ENCODE measurements around the gene OR2L5. TPM values are rescaled to one million over a fixed set of nuclear protein-coding genes. Genes with fewer than 3 reads are reported as not detected.

Gene OR2L5
- total RNA-seq, 1 donor from 2014 or later: not detected

GRCh38 chr1:248065071-248065470, 51.6 kb downstream of the OR2L5 start:
- H3K4me3 Mint-ChIP-seq (ENCODE audit: low read depth): no peak overlapping the region
- H3K36me3 Mint-ChIP-seq (ENCODE audit: insufficient read depth): no peaks in the 10 kb centered on the region
- H3K9me3 Mint-ChIP-seq (ENCODE audit: low read depth): peaks cover 47% of the 10 kb centered on the region

GRCh38 chr1:248065604-248066003, 52.1 kb downstream of the OR2L5 start:
- TF ChIP-seq CTCF (IDR thresholded peaks at IDR 0.05; ENCODE audit: unreplicated experiment): no peak
- Mint-ChIP-seq H3K9me3 (ENCODE audit: low read depth) (peaks cover 48% of the 10 kb centered on the region), H3K36me3 (ENCODE audit: insufficient read depth) (no peaks in the 10 kb centered on the region), H3K27ac (no peak overlapping the region), H3K4me1 (ENCODE audit: low read depth) (no peaks in the 10 kb centered on the region), H3K4me3 (ENCODE audit: low read depth) (no peak overlapping the region), H3K27me3 (no peaks in the 10 kb centered on the region)
- no peak for DNase-seq (ENCODE audit: low spot score, unreplicated experiment)

More at GRCh38 chr1:248065071-248065470, 51.6 kb downstream of the OR2L5 start:
- H3K4me1 Mint-ChIP-seq (ENCODE audit: low read depth): no peaks in the 10 kb centered on the region
- DNase-seq (ENCODE audit: low spot score, unreplicated experiment): no peak
- no peak overlapping the region for H3K27ac Mint-ChIP-seq
- TF ChIP-seq CTCF (IDR thresholded peaks at IDR 0.05; ENCODE audit: unreplicated experiment): no peak
- no peaks in the 10 kb centered on the region for H3K27me3 Mint-ChIP-seq

Other genes starting within 250 kb of the OR2L5 start
- not detected in 2 replicates for gene OR14A16, start 189.5 kb upstream of the OR2L5 start, total RNA-seq
- not detected in 2 replicates for gene OR11L1, start 171.8 kb upstream of the OR2L5 start, total RNA-seq
- gene TRIM58, start 156.5 kb upstream of the OR2L5 start, total RNA-seq: 1.1 and 1.2 TPM in 2 replicates
- gene OR2W3, start 118.1 kb upstream of the OR2L5 start, total RNA-seq: 0.31 TPM in 1 of 2 replicates, not detected in the other
- gene OR2T8, start 93.4 kb upstream of the OR2L5 start, total RNA-seq: not detected in 2 replicates
- not detected in 2 replicates for gene OR2AJ1, start 88.8 kb upstream of the OR2L5 start, total RNA-seq
- not detected in 2 replicates for gene OR2L8, start 64.8 kb upstream of the OR2L5 start, total RNA-seq
- not detected in 2 replicates for gene OR2AK2, start 48.4 kb upstream of the OR2L5 start, total RNA-seq
- gene OR2L2, start 16.4 kb downstream of the OR2L5 start, total RNA-seq: 0.14 and 0.22 TPM in 2 replicates
- not detected in 2 replicates for gene OR2L3, start 33.2 kb downstream of the OR2L5 start, total RNA-seq
- gene OR2L13, start 81.5 kb downstream of the OR2L5 start, total RNA-seq: not detected in 2 replicates
- gene OR2M5, start 131.5 kb downstream of the OR2L5 start, total RNA-seq: not detected in 2 replicates
- not detected in 2 replicates for gene OR2M2, start 161.2 kb downstream of the OR2L5 start, total RNA-seq
- gene OR2M3, start 183.6 kb downstream of the OR2L5 start, total RNA-seq: not detected in 2 replicates
- gene OR2M4, start 217.8 kb downstream of the OR2L5 start, total RNA-seq: not detected in 2 replicates

Data from progenitor cell of endocrine pancreas (in vitro differentiated cells).